A172 (cell line): ENCODE results near the gene SAMMSON. TPM values are rescaled to one million over a fixed set of nuclear protein-coding genes. Genes with fewer than 3 reads are reported as not detected.
A peak's percentile ranks its signal among the peaks of the same experiment; 100 is the strongest.

ENCODE experiments used
- DNase-seq: peaks from one replicate; pipeline ENCODE4 v3.0.0-alpha.2; 2015; ENCODE audit warnings: low spot score
- total RNA-seq: library from RNA; depleted of rRNA; stranded (reverse); fragments of >200 nt; shearing (Covaris generic); gene quantifications from 2 replicates; pipeline ENCODE4 v1.2.3, GENCODE V29; 2014

SAMMSON gene
- total RNA-seq, 1 experiment from 2014 or later = 0.12 TPM

- DNase-seq = no peak
Measured at GRCh38 chr3:70010346-70010745, 10.8 kb downstream of the SAMMSON start.

GRCh38 chr3:70011582-70011981, 12.0 kb downstream of the SAMMSON start:
- DNase-seq = no peak

- DNase-seq = no peak
Measured at GRCh38 chr3:70020906-70021660, 21.6 kb downstream of the SAMMSON start.

- no peak for DNase-seq
Measured at GRCh38 chr3:70028361-70028760, 28.8 kb downstream of the SAMMSON start.

GRCh38 chr3:70038693-70039092, 39.2 kb downstream of the SAMMSON start:
- no peak for DNase-seq

- DNase-seq = peak; percentile 20
Measured at GRCh38 chr3:70040386-70040785, 40.9 kb downstream of the SAMMSON start.

- no peak for DNase-seq
Measured at GRCh38 chr3:70042641-70043040, 43.1 kb downstream of the SAMMSON start.

GRCh38 chr3:70049761-70050160, 50.2 kb downstream of the SAMMSON start:
- peak; percentile 31 for DNase-seq

GRCh38 chr3:70053293-70053692, 53.8 kb downstream of the SAMMSON start:
- DNase-seq = peak; percentile 33

- no peak for DNase-seq
Measured at GRCh38 chr3:70056081-70056480, 56.5 kb downstream of the SAMMSON start.

- DNase-seq = no peak
Measured at GRCh38 chr3:70057426-70057825, 57.9 kb downstream of the SAMMSON start.

- DNase-seq = no peak
Measured at GRCh38 chr3:70061096-70061495, 61.6 kb downstream of the SAMMSON start.

- DNase-seq = peak; percentile 18
Measured at GRCh38 chr3:70064194-70064779, 64.8 kb downstream of the SAMMSON start.

GRCh38 chr3:70065696-70066253, 66.2 kb downstream of the SAMMSON start:
- no peak for DNase-seq

- peak; percentile 8 for DNase-seq
Measured at GRCh38 chr3:70067860-70068521, 68.5 kb downstream of the SAMMSON start.

GRCh38 chr3:70069557-70069956, 70.0 kb downstream of the SAMMSON start:
- DNase-seq = no peak

GRCh38 chr3:70071138-70071537, 71.6 kb downstream of the SAMMSON start:
- no peak for DNase-seq

GRCh38 chr3:70072180-70072579, 72.6 kb downstream of the SAMMSON start:
- no peak for DNase-seq

GRCh38 chr3:70072754-70073153, 73.2 kb downstream of the SAMMSON start:
- no peak for DNase-seq

GRCh38 chr3:70075101-70075500, 75.6 kb downstream of the SAMMSON start:
- DNase-seq = no peak

GRCh38 chr3:70076396-70076795, 76.9 kb downstream of the SAMMSON start:
- no peak for DNase-seq

GRCh38 chr3:70078778-70079177, 79.2 kb downstream of the SAMMSON start:
- no peak for DNase-seq

- DNase-seq = no peak
Measured at GRCh38 chr3:70085613-70086012, 86.1 kb downstream of the SAMMSON start.
